KOPT-K1 (cell line): ENCODE measurements around the gene GPR68.

Experiments
- H3K27ac ChIP-seq: fragments of 200-600 bp; sonication (generic); 2 replicates; pipeline ENCODE4 v1.5.1; 2016; ENCODE audit warnings: antibody characterized with exemption, mild to moderate bottlenecking, low read depth, low read length; ENCODE audit not compliant: poor library complexity, severe bottlenecking
- H3K36me3 ChIP-seq: fragments of 200-600 bp; sonication (generic); 2 replicates; pipeline ENCODE4 v1.5.1; 2017; ENCODE audit warnings: antibody characterized with exemption, mild to moderate bottlenecking, low read length, moderate library complexity; ENCODE audit not compliant: insufficient read depth
- H3K9me3 ChIP-seq: fragments of 200-600 bp; sonication (generic); 2 replicates; pipeline ENCODE4 v1.5.1; 2017; ENCODE audit warnings: antibody characterized with exemption, low read length, mild to moderate bottlenecking; ENCODE audit not compliant: insufficient read depth, poor library complexity, severe bottlenecking

Gene GPR68

GRCh38 chr14:91264151-91265150, 19.9 kb upstream of the GPR68 start:
- H3K36me3 ChIP-seq, result peaks cover 13% of the 10 kb centered on the region; the same call in 1 of the 2 replicates
- H3K27ac ChIP-seq, result no peak overlapping the region
- H3K9me3 ChIP-seq, result no peaks in the 10 kb centered on the region

GRCh38 chr14:91263329-91263728, 18.8 kb upstream of the GPR68 start:
- 0 out of 2 replicates have a peak, but pooled peaks cover 6% of the 10 kb centered on the region for H3K36me3 ChIP-seq
- no peaks in the 10 kb centered on the region for H3K9me3 ChIP-seq
- H3K27ac ChIP-seq, result no peak overlapping the region

- Histone ChIP-seq H3K27ac (peak overlapping the region; percentile 65), H3K9me3 (no peaks in the 10 kb centered on the region), H3K36me3 (no peaks in the 10 kb centered on the region)
These were observed 17.6 kb upstream of the GPR68 start for GRCh38 chr14:91261986-91262549.

- no peaks in the 10 kb centered on the region for H3K36me3 ChIP-seq
- H3K27ac ChIP-seq, result peak overlapping the region; percentile 65
- no peaks in the 10 kb centered on the region for H3K9me3 ChIP-seq
These were observed 16.6 kb upstream of the GPR68 start for GRCh38 chr14:91261115-91261514.

- Histone ChIP-seq H3K27ac (peak overlapping the region; percentile 87), H3K36me3 (no peaks in the 10 kb centered on the region), H3K9me3 (no peaks in the 10 kb centered on the region)
These were observed 14.4 kb upstream of the GPR68 start for GRCh38 chr14:91258876-91259275.

- Histone ChIP-seq H3K9me3 (no peaks in the 10 kb centered on the region), H3K36me3 (no peaks in the 10 kb centered on the region), H3K27ac (peak overlapping the region; percentile 87)
These were observed 13.6 kb upstream of the GPR68 start for GRCh38 chr14:91258011-91258618.

- Histone ChIP-seq H3K27ac (peak overlapping the region; percentile 87), H3K9me3 (no peaks in the 10 kb centered on the region), H3K36me3 (no peaks in the 10 kb centered on the region)
These were observed 13.0 kb upstream of the GPR68 start for GRCh38 chr14:91257328-91258010.

- Histone ChIP-seq H3K9me3 (no peaks in the 10 kb centered on the region), H3K27ac (peak overlapping the region; percentile 87), H3K36me3 (no peaks in the 10 kb centered on the region)
These were observed 12.2 kb upstream of the GPR68 start for GRCh38 chr14:91256661-91257060.

- H3K9me3 ChIP-seq, result no peaks in the 10 kb centered on the region
- no peaks in the 10 kb centered on the region for H3K36me3 ChIP-seq
- H3K27ac ChIP-seq, result peak overlapping the region; percentile 87
These were observed 10.7 kb upstream of the GPR68 start for GRCh38 chr14:91255026-91255695.

- no peaks in the 10 kb centered on the region for H3K9me3 ChIP-seq
- H3K36me3 ChIP-seq, result no peaks in the 10 kb centered on the region
- peak overlapping the region; percentile 87 for H3K27ac ChIP-seq
These were observed 10.0 kb upstream of the GPR68 start for GRCh38 chr14:91254461-91254860.

- H3K36me3 ChIP-seq, result no peaks in the 10 kb centered on the region
- H3K9me3 ChIP-seq, result no peaks in the 10 kb centered on the region
- H3K27ac ChIP-seq, result peak overlapping the region; percentile 87
These were observed 9.4 kb upstream of the GPR68 start for GRCh38 chr14:91253795-91254323.

GRCh38 chr14:91252871-91253794, 8.6 kb upstream of the GPR68 start:
- Histone ChIP-seq H3K36me3 (no peaks in the 10 kb centered on the region), H3K9me3 (no peaks in the 10 kb centered on the region), H3K27ac (peak overlapping the region; percentile 87)

- Histone ChIP-seq H3K9me3 (no peaks in the 10 kb centered on the region), H3K27ac (peak overlapping the region; percentile 87), H3K36me3 (no peaks in the 10 kb centered on the region)
These were observed 6.4 kb upstream of the GPR68 start for GRCh38 chr14:91250912-91251311.
